Stimulated activated CD4-positive, alpha-beta T cell treated with anti-CD3 and anti-CD28 coated beads, Interleukin-2, amount 100 ng/mL, for 48 hours (primary cell): Measurements from ENCODE around the gene PRAC2.

Experiments used
- DNase-seq, 2 donors: peaks; one replicate each; pipeline ENCODE4 v3.0.0-alpha.2; 2020

Gene PRAC2

DNA sequence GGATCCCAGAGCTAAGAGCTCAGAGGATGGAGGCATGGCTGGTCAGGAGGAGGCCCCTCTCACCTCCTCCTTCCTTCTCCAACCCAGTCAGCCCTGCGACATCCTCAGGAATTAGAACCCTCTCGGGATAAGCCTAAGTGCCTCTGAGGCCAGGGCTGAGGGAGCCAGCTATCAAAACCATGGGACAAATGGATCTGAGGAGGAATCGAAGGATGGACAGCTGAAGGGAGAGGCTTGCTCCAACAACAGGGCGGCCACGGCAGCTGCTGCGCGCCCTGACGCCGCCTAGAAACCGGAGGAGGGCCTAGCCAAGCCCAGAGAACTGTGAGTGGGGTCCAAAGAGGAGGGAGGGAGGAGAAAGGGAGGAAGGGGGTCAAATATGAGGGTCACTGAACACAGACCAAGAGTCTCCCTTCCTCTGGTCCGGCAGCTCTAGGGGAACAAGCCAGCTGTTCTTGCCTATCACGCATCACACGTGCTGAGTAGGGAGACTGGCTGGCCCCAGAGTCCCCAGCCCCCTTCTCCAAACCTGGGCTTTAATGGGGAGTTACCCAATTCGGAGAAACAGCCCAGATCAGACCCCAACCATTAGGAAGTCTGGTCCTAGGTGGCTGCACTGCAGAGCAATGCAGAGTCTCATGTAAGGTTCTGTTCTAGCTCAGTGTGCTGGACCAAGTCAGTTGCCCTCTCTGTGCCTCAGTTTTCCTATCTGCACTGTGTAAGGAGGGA is 11.5 kb downstream of the PRAC2 start:
- DNase-seq: no peak

DNA sequence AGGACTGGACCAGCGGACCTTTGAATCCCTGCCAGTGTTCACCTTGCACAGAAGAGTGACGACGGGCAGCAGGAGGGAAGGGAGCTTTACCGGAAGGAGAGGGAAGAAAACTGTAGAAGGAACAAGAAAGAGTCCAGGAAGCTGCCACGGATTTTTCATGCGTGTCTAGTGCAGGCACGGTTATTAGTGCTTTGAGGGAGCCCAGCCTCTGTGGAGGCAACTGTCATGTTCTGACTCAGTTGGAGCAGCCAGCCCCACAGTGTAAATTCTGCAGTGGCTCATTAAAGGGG is 12.0 kb downstream of the PRAC2 start:
- DNase-seq: no peak

DNA sequence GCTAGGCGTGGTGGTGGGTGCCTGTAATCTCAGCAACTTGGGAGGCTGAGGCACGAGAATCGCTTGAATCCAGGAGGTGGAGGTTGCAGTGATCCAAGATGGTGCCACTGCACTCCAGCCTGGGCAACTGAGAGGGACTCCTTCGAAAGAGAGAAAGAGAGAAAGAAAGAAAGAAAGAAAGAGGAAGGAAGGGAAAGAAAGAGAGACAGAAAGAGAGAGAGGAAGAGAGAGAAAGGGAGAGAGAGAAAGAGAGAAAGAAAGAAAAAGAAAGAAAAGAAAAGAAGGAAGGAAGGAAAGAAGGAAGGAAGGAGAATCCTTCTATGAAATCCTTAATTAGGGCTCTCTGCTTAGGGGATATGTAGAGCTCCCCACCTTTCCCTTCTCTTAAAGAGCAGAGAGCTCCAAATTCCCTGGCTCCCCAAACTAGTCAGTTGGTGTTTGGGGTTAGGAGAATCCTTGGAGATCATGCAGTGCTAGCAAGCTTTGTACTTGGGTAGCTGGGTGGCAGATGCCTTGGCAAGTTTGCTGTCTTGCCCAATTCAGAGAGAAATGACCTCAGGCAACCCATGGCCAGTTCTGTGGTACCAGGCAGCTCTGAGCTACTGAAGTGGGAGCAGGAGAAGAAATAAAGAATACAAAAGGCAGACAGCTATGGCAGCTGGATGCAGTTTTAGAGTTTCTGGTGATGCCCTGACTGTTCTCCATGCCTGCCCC is 14.5 kb downstream of the PRAC2 start:
- DNase-seq: no peak

DNA sequence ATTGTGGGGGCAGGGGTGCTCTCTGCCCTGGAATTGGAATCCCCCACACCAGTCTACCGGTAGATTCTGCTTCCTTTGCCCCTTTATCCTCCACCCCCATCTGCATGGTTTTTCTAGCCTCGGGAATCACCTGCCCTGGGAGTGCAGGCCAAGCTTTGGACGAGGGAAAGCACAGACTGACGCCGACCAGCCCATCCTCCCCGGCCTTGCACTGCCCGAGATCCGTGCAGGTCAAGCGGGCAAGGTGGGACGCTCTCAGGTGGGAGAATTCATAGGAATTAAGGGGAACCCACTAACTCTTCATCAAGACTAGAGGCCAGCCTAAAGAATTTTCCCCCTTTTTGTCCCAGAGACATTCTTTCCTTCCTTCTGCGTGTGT is 15.4 kb downstream of the PRAC2 start:
- DNase-seq: no peak

GRCh38 chr17:48738803-48739526 is 16.0 kb downstream of the PRAC2 start:
- no peak for DNase-seq

DNA sequence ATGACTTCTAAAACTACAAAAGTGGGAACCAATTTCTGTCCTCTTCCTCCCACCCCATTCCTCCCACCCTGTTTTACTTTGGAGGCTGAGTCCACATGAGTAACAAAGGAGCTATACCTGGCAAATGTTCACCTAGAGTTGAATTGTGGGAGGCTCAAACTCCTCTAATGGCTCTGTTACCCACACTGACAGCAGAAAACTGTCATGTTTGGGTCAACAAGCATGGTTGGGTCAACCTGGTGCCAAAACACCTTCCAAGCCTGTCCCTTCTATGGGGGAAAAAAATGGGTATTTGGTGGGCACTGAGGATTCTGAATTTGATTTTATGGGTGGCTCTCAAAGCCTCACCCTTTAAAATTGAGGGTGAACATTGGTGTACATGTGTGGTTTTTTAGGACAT is 17.6 kb downstream of the PRAC2 start:
- DNase-seq: no peak

DNA sequence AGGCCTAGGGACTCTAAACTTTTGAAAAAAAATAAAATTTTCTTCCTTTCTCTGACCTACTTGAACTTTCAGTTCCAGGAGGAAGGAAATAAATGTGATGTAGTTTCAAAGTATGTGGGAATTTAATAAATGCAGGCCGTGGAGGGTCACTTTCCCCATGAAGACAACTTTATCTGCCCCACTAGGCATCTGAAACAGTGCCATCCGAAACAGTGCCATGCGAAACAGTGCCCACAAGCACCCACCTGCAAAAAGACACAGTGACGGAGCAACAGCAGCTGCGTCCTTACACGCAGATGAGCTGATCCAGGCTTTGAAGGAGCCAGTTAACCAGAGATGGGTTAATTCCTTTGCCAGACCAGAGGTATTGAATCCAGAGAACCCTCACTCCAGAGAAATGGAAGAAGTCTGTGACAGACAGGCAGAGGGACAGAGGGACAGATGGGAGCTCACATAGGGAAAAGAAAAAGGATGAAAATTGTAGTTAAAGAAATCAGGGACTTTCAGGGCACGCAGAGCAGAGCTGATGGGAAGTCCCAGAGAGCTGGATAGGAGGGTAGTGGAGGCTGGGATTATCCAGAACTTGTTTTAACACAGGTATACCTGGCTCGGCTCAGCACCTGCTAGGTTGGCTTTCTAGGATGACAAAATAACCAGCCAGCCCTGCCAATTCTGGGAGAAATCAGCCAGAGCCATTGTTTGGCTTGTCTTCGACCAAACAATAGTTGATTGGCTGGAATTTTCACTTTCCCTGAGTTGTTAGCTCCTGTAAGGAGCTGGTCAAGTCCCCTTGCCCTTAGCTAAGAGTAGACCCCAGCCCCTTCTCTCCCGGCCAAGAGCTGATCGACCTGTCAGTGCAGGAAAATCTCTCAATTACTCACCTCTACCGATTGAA is 22.6 kb downstream of the PRAC2 start:
- no peak for DNase-seq

DNA sequence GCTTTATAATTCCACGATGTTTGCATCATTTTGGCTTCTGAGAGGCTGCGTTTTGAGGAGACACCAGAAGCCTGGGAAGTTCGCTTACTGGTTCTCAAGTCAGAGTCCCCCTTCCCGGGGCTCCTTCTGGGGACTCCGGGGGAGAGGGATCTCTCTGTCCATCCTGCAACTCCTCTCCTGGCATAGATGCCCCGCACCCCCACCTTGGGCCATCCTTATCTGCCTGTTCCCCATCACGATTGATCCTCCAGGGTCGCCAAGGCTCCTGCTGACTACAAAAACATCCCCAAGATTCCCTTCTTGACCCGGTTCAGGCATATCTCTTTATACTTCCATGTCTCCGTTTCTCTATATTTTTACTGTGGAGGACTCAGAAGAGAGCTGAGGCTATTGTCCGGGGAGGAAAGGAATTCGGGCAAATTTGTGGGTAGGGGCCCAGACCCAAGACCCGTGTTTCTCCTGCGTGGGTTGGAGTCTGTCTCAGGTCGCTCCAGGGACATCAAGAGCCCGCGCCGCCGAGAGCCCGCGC is 24.0 kb downstream of the PRAC2 start:
- DNase-seq: no peak

DNA sequence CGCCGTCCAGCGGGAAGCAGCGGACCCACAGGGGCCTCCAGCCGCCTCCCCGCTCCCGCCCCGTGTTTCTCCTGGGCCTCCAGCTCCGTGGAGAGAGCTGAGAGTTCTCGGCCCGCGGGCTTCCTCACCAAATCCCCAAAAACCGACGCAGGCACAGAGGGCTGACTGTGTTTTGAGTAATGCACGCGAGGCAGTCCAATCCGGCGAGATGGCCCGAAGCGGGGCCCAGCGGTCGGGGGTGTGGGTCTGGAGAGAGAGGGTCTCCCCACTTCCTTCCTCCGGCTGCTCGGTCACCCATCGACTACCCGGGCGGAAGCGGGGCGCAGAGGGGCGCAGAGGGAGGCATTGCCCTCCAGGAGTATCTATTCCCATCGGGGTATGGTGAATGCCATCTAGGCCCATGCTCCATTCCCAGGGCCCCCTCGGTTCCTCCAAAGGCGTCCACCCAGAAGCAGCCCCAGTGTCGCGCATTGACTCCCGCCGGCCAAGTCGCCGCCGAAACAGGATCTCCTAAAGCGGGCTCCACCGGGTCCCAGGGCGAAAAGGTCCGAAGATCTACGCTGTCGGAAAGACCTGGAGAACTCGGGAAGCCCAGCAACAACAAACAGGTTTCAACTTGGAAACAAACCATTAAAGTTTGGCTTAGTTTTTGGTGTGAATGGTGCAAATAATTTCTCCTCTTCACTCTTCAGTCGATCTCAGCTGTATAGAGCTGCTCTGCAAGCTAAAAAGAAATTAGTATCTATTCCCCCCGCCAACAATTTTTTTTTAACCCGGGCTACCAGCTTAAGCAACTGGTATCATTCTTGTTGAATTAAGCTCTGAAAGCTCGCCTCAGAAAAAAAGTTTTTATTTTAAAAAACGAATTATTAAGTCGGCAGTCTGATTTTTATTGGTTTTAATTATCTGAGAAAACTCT is 24.7 kb downstream of the PRAC2 start:
- no peak for DNase-seq

DNA sequence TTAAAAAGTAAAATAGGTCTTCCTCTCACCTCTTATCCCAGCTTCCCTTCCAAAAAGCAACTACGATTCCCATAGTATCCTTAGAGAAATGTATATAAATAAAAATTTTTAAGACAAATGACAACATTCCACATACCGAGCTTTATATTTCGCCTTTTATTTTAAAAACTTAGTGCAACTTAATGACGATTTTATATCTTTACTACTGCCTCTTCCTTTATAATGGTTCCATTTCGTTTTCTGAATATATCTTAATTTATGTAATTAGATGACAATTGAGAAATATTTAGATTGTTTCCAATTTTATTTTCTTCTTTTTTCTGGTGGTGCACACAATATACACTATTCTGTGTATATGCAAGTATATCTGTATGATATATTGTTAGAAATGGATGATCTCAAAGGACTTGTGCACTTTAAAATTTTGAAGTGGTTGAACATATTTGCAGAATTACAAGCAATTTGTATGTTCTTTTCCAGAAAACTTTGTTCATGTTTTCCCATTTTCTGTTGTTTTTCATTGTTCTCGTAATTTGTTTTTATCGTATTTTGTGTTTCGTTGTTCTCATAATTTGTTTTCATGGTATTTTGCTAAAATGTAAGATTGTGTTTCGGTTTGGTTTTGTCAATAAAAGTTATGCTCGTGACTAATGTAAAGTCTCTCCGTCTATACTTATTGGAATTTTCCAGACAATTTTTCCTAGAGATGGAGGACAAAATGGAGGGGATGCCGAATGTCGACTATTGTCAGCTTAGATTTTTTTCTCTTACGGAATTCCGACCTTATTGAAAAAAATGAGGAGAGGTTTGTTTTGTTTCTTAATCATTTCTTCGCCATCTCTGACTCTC is 26.0 kb downstream of the PRAC2 start:
- no peak for DNase-seq

GRCh38 chr17:48749621-48750553 is 26.9 kb downstream of the PRAC2 start:
- DNase-seq: no peak

- DNase-seq: no peak
These were observed 28.2 kb downstream of the PRAC2 start for GRCh38 chr17:48751172-48751571.

DNA sequence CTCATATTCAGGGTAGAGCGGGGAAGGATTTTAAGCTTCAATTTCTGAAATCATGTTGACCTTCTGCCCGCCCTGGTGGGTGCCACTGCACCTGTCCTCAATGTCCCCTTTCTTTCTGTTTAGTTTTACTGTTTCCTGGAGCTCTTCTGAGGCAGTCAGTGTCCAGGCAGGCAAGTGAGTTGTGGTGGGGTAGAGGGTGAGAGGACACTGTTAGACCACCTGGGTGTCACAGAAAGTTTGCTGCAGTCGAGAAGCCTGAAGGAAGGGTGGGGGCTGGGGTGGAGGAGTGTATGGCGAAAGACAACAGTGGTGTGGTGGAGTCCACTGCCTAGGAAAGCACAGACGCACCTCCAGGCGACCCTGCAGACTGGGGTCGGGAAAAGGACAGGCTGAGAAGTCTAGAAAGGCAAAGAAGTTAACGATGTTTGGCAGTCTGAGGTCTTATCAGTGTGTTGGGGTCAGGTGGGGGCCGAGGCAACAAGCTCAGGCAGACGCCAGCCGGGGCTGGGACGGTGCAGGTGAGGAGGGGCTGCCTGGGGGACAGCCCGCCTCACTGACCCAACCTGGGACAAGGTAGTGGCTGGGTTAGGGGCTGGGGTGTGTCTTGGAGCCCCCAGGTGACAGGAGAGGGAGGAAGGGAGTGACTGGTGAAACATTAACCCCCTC is 28.9 kb downstream of the PRAC2 start:
- DNase-seq: no peak

DNA sequence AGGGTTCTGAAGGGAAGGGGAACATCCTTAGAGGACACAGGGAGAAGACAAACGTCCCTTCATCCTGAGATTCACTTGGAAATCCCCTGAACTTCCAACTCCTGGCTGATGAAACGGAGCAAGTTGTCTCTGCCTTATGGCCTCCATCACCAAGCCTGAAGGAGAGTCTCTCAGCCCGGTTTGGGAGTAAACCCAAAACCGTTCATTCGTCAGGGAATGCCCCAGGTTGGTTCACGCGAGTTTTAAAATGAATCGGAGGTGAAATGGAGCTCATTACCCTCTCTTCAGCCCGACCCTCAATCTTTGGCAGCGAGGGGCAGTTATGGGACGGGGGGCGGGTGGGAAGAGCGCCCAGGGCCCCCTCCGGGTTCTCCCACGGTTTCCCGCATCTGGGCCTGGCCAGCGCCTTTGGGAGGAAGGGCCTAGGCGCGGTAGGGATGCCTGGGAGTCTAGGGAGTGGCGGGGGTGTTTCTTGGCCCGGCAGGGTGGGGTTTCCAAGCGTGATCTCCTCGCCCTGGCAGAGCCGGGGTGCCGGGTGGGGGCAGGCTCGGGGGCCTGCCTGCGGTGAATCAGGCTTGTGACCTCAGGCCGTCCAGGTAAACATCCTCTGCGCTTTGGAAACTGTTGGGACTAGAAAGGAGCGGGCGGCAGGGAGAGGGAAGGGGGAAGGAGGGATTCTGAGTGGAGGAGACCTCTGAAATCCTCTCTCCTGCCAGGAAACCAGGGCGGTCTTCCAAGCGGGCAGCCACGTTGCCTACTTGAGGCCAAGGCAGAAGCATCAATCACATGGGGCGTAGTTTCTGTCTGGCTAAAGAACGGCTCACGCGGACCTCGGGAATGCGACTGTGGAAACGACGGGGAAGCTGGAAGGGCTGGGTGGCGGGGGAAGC is 29.7 kb downstream of the PRAC2 start:
- no peak for DNase-seq

- DNase-seq: no peak
These were observed 31.0 kb downstream of the PRAC2 start for GRCh38 chr17:48753794-48754499.

GRCh38 chr17:48754500-48755261 is 31.7 kb downstream of the PRAC2 start:
- no peak for DNase-seq

- no peak for DNase-seq
These were observed 32.4 kb downstream of the PRAC2 start for GRCh38 chr17:48755356-48755755.
